NCI-H1930 (cell line): ENCODE data around the gene FDX1.

ENCODE experiments used
- DNase-seq, 2 experiments: peaks; one replicate each; lab custom pipeline; 2025; lab: John Stamatoyannopoulos, UW

Gene FDX1

GRCh38 chr11:110509472-110509871 is 79.7 kb downstream of the FDX1 start:
- DNase-seq, result no peak

- no peak for DNase-seq
Measured at GRCh38 chr11:110512026-110512425, 82.3 kb downstream of the FDX1 start.

- DNase-seq, result no peak
Measured at GRCh38 chr11:110513259-110513801, 83.6 kb downstream of the FDX1 start.

- no peak for DNase-seq
Measured at GRCh38 chr11:110513846-110514437, 84.2 kb downstream of the FDX1 start.
